Esophagus muscularis mucosa (tissue), 3 donors: ENCODE data around the gene SRGN.

ENCODE experiments used
- CTCF ChIP-seq, 3 experiments: fragments of 200-600 bp in 2 of 3; fragments of 450-650 bp in 1 of 3; sonication (generic) in 2 of 3; IDR thresholded peaks; one replicate each; pipeline ENCODE4 v1.5.1; 2017 to 2019; ENCODE audit warnings: antibody characterized with exemption in 3 of 3, mild to moderate bottlenecking in 2 of 3, moderate library complexity in 1 of 3
- POLR2AphosphoS5 ChIP-seq, 2 donors: sonication (generic); formaldehyde crosslinking; IDR thresholded peaks; one replicate each; pipeline ENCODE4 v1.6.1; 2017; ENCODE audit warnings: antibody characterized with exemption in 2 of 2

GRCh38 chr10:69153227-69153626, 65.3 kb downstream of the SRGN start:
- TF ChIP-seq CTCF (IDR thresholded peaks at IDR 0.05) (no peak), POLR2AphosphoS5 (IDR thresholded peaks at IDR 0.05) (no peak)
